Activated CD4-positive, alpha-beta memory T cell treated with anti-CD3 and anti-CD28 coated beads for 36 hours (primary cell): Measurements from ENCODE around the gene SFSWAP. TPM values are rescaled to one million over a fixed set of nuclear protein-coding genes. Genes with fewer than 3 reads are reported as not detected.

Experiments
- CTCF ChIA-PET: fragments of 350-600 bp; sonication (Branson Sonifier 250); formaldehyde crosslinking; loops from one replicate; lab custom pipeline; 2021; ENCODE audit warnings: antibody characterized with exemption, inconsistent platforms; lab: Charles Lee
- POLR2A ChIA-PET: fragments of 350-600 bp; sonication (Branson Sonifier 250); formaldehyde crosslinking; loops from one replicate; lab custom pipeline; 2021; ENCODE audit warnings: antibody characterized with exemption; lab: Charles Lee
- DNase-seq: peaks from one replicate; pipeline ENCODE4 v3.0.0-alpha.2; 2020
- H3K27ac Mint-ChIP-seq: one replicate; pipeline ENCODE4 v1.8.0; 2021; ENCODE audit warnings: mixed read lengths
- H3K27me3 Mint-ChIP-seq: one replicate; pipeline ENCODE4 v1.8.0; 2021; ENCODE audit warnings: mixed read lengths
- H3K36me3 Mint-ChIP-seq: one replicate; pipeline ENCODE4 v1.8.0; 2021; ENCODE audit warnings: mixed read lengths
- H3K4me1 Mint-ChIP-seq: one replicate; pipeline ENCODE4 v1.8.0; 2021; ENCODE audit warnings: low read depth, mixed read lengths
- H3K4me3 Mint-ChIP-seq: one replicate; pipeline ENCODE4 v1.8.0; 2021; ENCODE audit warnings: mild to moderate bottlenecking, mixed read lengths
- H3K9me3 Mint-ChIP-seq: one replicate; pipeline ENCODE4 v1.8.0; 2021; ENCODE audit warnings: mixed read lengths
- intact Hi-C: fragments of 100-400 bp; cut with micrococcal nuclease; formaldehyde crosslinking; loops from one replicate; pipeline ENCODE4 v1.15.1; 2023
- total RNA-seq, 2 experiments: library from RNA; stranded (reverse); gene quantifications; one replicate each; pipeline ENCODE4 v1.2.3, GENCODE V29; 2021

Gene SFSWAP
- total RNA-seq, 2 experiments from 2014 or later = 42.1 to 44.3 TPM

- peaks cover 52% of the 10 kb centered on the region for H3K36me3 Mint-ChIP-seq
- intact Hi-C loops = loop anchor here (10.0 kb wide), 1 partner anchor 257 kb away; no protein-coding TSS in a partner anchor
- no peak overlapping the region for H3K4me3 Mint-ChIP-seq
- no peaks in the 10 kb centered on the region for H3K27me3 Mint-ChIP-seq
- CTCF ChIA-PET = no interaction called here
- H3K4me1 Mint-ChIP-seq = no peaks in the 10 kb centered on the region
- no peak for DNase-seq
- no peak overlapping the region for H3K27ac Mint-ChIP-seq
- POLR2A ChIA-PET = no interaction called here
- H3K9me3 Mint-ChIP-seq = no peaks in the 10 kb centered on the region
Measured at GRCh38 chr12:131758016-131758739, 47.3 kb downstream of the SFSWAP start.

- Mint-ChIP-seq H3K9me3 (no peaks in the 10 kb centered on the region), H3K36me3 (peaks cover 45% of the 10 kb centered on the region), H3K4me3 (no peak overlapping the region), H3K27me3 (no peaks in the 10 kb centered on the region), H3K27ac (no peak overlapping the region), H3K4me1 (no peaks in the 10 kb centered on the region)
- intact Hi-C loops = loop anchor here (10.0 kb wide), 1 partner anchor 256 kb away; no protein-coding TSS in a partner anchor
- ChIA-PET CTCF (no interaction called here), POLR2A (no interaction called here)
- DNase-seq = no peak
Measured at GRCh38 chr12:131759176-131759575, 48.3 kb downstream of the SFSWAP start.

DNA sequence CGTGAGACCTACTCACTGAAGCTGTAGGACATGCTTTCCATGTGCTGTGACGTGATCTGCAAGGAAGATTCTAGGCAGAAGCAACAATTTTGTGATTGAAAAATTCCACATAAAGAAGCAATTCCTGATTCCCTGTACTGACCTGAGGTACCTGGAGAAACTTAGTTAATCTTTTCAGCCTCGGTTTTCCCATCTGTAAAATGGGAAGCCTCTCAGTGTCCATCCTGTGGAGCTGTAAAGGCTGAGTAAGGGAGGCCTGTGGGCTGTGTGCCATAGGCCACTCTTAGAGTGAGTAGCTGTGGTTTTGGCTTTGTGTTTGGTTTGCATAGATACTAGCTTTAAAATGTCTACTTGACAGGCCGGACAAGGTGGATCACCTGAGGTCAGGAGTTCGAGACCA is 50.7 kb downstream of the SFSWAP start:
- DNase-seq = no peak
- intact Hi-C loops = no loop called here
- no peak overlapping the region for H3K4me3 Mint-ChIP-seq
- ChIA-PET POLR2A (no interaction called here), CTCF (no interaction called here)
- H3K27me3 Mint-ChIP-seq = no peaks in the 10 kb centered on the region
- H3K27ac Mint-ChIP-seq = no peak overlapping the region
- H3K36me3 Mint-ChIP-seq = peaks cover 45% of the 10 kb centered on the region
- no peaks in the 10 kb centered on the region for H3K9me3 Mint-ChIP-seq
- H3K4me1 Mint-ChIP-seq = no peaks in the 10 kb centered on the region

DNA sequence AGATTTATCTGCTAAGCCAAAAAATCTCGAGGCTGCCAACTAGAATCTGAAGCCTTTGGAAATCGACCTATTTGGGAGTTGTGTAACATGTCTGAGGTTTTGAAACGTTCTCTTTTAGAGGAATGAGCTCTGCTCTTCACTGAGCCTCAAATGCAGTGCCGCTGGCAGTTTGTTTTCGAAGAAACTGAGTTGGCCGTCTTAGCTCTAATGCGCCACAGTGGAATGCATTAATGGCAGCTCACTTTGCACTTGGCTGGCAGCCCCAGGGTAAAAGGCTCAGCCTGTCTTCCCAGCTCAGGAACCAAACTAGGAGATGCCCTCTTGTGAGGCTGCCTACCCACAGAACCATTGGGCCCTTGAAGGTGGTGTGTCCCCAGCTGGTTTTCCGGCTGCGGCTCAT is 53.8 kb downstream of the SFSWAP start:
- Mint-ChIP-seq H3K27ac (no peak overlapping the region), H3K36me3 (peaks cover 39% of the 10 kb centered on the region), H3K4me1 (no peaks in the 10 kb centered on the region), H3K4me3 (no peak overlapping the region), H3K27me3 (no peaks in the 10 kb centered on the region), H3K9me3 (no peaks in the 10 kb centered on the region)
- intact Hi-C loops = no loop called here
- DNase-seq = no peak
- POLR2A ChIA-PET = interaction anchor here (0.8 kb wide), 1 partner anchor 9 kb away, joined by 3 read pairs; no protein-coding TSS in a partner anchor
- CTCF ChIA-PET = interaction anchor here (1.5 kb wide), 1 partner anchor 10 kb away, joined by 5 read pairs; no protein-coding TSS in a partner anchor

- intact Hi-C loops = no loop called here
- no peaks in the 10 kb centered on the region for H3K4me1 Mint-ChIP-seq
- ChIA-PET POLR2A (no interaction called here), CTCF (interaction anchor here (1.5 kb wide), 1 partner anchor 11 kb away, joined by 5 read pairs; no protein-coding TSS in a partner anchor)
- H3K27ac Mint-ChIP-seq = no peak overlapping the region
- H3K27me3 Mint-ChIP-seq = no peaks in the 10 kb centered on the region
- DNase-seq = no peak
- no peaks in the 10 kb centered on the region for H3K9me3 Mint-ChIP-seq
- no peak overlapping the region for H3K4me3 Mint-ChIP-seq
- peaks cover 38% of the 10 kb centered on the region for H3K36me3 Mint-ChIP-seq
Measured at GRCh38 chr12:131765961-131766360, 55.1 kb downstream of the SFSWAP start.

GRCh38 chr12:131766382-131767107 is 55.7 kb downstream of the SFSWAP start:
- CTCF ChIA-PET = interaction anchor here (1.5 kb wide), 1 partner anchor 11 kb away, joined by 5 read pairs; no protein-coding TSS in a partner anchor
- Mint-ChIP-seq H3K27ac (no peak overlapping the region), H3K9me3 (no peaks in the 10 kb centered on the region), H3K4me1 (no peaks in the 10 kb centered on the region), H3K36me3 (peaks cover 35% of the 10 kb centered on the region), H3K4me3 (no peak overlapping the region), H3K27me3 (no peaks in the 10 kb centered on the region)
- DNase-seq = no peak
- POLR2A ChIA-PET = no interaction called here
- intact Hi-C loops = no loop called here

DNA sequence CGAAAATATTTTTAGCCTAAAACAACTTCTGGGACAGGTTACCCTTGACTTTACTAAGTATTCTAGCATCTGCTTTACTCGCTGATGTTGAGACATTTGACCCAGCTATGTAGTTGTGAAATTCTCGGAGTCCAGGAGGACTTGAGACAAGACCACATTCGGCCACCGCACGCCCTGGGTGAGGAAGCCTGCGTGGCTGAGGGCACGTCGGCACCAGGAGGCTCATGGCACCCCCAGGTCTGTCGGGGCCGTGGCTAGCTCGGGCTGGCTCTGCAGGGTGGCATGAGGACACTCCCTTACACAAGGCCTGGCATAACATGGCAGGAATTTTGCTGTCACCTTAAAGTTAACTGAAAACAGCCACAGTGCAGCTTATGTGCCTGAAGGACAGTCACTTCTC is 59.2 kb downstream of the SFSWAP start:
- intact Hi-C loops = no loop called here
- DNase-seq = no peak
- no peak overlapping the region for H3K27ac Mint-ChIP-seq
- POLR2A ChIA-PET = no interaction called here
- peaks cover 22% of the 10 kb centered on the region for H3K4me1 Mint-ChIP-seq
- no peaks in the 10 kb centered on the region for H3K9me3 Mint-ChIP-seq
- H3K27me3 Mint-ChIP-seq = no peaks in the 10 kb centered on the region
- H3K36me3 Mint-ChIP-seq = peaks cover 52% of the 10 kb centered on the region
- no peak overlapping the region for H3K4me3 Mint-ChIP-seq
- CTCF ChIA-PET = no interaction called here

DNA sequence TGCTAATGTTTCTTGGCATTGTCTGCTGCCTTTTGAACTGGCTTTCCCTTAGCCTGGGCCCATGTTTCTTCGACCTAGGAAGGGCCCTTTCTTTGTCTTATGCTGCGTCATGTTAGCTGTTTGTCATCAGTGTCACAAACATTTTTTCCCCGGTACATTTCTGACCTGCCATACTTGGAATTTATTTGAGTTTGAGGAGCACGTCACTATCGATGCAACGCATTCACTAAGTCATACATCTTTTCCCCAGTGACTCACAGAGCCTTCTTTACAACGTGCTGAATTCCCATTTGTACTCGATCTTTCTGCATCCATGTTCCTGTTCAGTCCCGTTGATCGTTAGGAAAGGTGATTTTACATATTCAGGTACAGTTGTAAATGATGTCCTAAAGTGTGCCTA is 61.1 kb downstream of the SFSWAP start:
- Mint-ChIP-seq H3K27ac (no peak overlapping the region), H3K9me3 (no peaks in the 10 kb centered on the region), H3K4me1 (peaks cover 32% of the 10 kb centered on the region), H3K27me3 (no peaks in the 10 kb centered on the region), H3K4me3 (no peak overlapping the region), H3K36me3 (peaks cover 48% of the 10 kb centered on the region)
- ChIA-PET CTCF (interaction anchor here (0.6 kb wide), 1 partner anchor 9 kb away, joined by 3 read pairs; no protein-coding TSS in a partner anchor), POLR2A (no interaction called here)
- intact Hi-C loops = no loop called here
- no peak for DNase-seq

- peak; percentile 44 for DNase-seq
- Mint-ChIP-seq H3K4me1 (peaks cover 32% of the 10 kb centered on the region), H3K27me3 (no peaks in the 10 kb centered on the region), H3K27ac (peak overlapping the region; percentile 83), H3K36me3 (peaks cover 48% of the 10 kb centered on the region), H3K9me3 (no peaks in the 10 kb centered on the region), H3K4me3 (peak overlapping the region; percentile 43)
- ChIA-PET POLR2A (interaction anchor here (1.1 kb wide), 1 partner anchor 63 kb away, joined by 3 read pairs; the partner anchor contains the start of gene SFSWAP), CTCF (no interaction called here)
- intact Hi-C loops = no loop called here
Measured at GRCh38 chr12:131773582-131774221, 62.8 kb downstream of the SFSWAP start.

GRCh38 chr12:131774576-131775391 is 63.9 kb downstream of the SFSWAP start:
- DNase-seq = no peak
- no peaks in the 10 kb centered on the region for H3K27me3 Mint-ChIP-seq
- H3K4me3 Mint-ChIP-seq = no peak overlapping the region
- intact Hi-C loops = no loop called here
- H3K9me3 Mint-ChIP-seq = no peaks in the 10 kb centered on the region
- ChIA-PET CTCF (interaction anchor here (1.5 kb wide), 1 partner anchor 20 kb away, joined by 3 read pairs; no protein-coding TSS in a partner anchor), POLR2A (interaction anchor here (0.6 kb wide), 1 partner anchor 86 kb away, joined by 3 read pairs; no protein-coding TSS in a partner anchor)
- H3K4me1 Mint-ChIP-seq = peaks cover 32% of the 10 kb centered on the region
- H3K36me3 Mint-ChIP-seq = peaks cover 53% of the 10 kb centered on the region
- peak overlapping the region; percentile 83 for H3K27ac Mint-ChIP-seq
